Hematopoietic multipotent progenitor cell treated with erythropoietin and hydrocortisone succinate and interleukin-3 and kit ligand, for 6 days (in vitro differentiated cells): ENCODE results near the gene DACT3.

Source experiments
- DNase-seq: peaks from one replicate; pipeline ENCODE4 v3.0.0-alpha.2; 2015

DACT3 gene

GRCh38 chr19:46609511-46610412, 51.2 kb downstream of the DACT3 start:
- DNase-seq = no peak

GRCh38 chr19:46608581-46609345, 52.2 kb downstream of the DACT3 start:
- no peak for DNase-seq

- no peak for DNase-seq
These were observed 52.8 kb downstream of the DACT3 start for GRCh38 chr19:46608178-46608577.

- DNase-seq = no peak
These were observed 53.5 kb downstream of the DACT3 start for GRCh38 chr19:46607448-46607841.

GRCh38 chr19:46606681-46607447, 54.1 kb downstream of the DACT3 start:
- no peak for DNase-seq

GRCh38 chr19:46606019-46606418, 55.0 kb downstream of the DACT3 start:
- no peak for DNase-seq

GRCh38 chr19:46605356-46605821, 55.6 kb downstream of the DACT3 start:
- no peak for DNase-seq

GRCh38 chr19:46604781-46605355, 56.1 kb downstream of the DACT3 start:
- DNase-seq = no peak

- no peak for DNase-seq
These were observed 57.2 kb downstream of the DACT3 start for GRCh38 chr19:46603752-46604231.

GRCh38 chr19:46603195-46603637, 57.8 kb downstream of the DACT3 start:
- peak; percentile 33 for DNase-seq

- peak; percentile 63 for DNase-seq
These were observed 58.4 kb downstream of the DACT3 start for GRCh38 chr19:46602392-46603194.

GRCh38 chr19:46601318-46602224, 59.4 kb downstream of the DACT3 start, which contains the start of gene CALM3:
Gene CALM3 (plus strand): TSS chr19:46601330. CDS start chr19:46601435, 105 bp downstream.
- peak; percentile 51 for DNase-seq

GRCh38 chr19:46600384-46601317, 60.3 kb downstream of the DACT3 start:
- peak; percentile 98 for DNase-seq

- DNase-seq = no peak
These were observed 61.1 kb downstream of the DACT3 start for GRCh38 chr19:46599716-46600373.

- no peak for DNase-seq
These were observed 62.5 kb downstream of the DACT3 start for GRCh38 chr19:46598372-46598917.
